ENCODE measurements around the gene GPT2. TPM values are rescaled to one million over a fixed set of nuclear protein-coding genes. Genes with fewer than 3 reads are reported as not detected.
A peak's percentile ranks its signal among the peaks of the same experiment; 100 is the strongest.

The GPT2 gene
- total RNA-seq, 3 donors from 2014 or later (not counting 1 experiment from before 2014, with no cell fraction given): 0.64 to 1.3 (median 1.2) TPM

DNA sequence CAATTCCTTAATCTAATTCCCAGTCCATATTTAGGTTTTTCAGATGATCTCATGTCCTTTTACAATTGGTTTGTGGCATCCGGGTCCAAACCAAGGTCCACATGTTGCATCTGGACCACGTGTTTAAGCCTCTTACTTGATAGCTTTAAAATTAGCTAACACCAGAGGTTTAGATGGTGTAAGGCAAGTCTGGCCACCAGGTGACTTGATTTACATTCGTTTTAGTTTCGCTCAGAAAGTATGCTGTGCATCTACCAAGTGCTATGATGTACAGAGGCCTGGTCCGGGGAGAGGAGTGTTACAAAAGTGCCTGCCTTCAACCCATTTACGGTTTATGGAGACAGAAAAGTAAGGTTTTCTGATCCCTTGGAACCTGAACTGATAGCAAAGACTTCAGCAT lies 90.2 kb downstream of the GPT2 start:
- Mint-ChIP-seq H3K4me1 (peaks cover 28 to 33% of the 10 kb centered on the region in 2 donors), H3K27me3 (ENCODE audit: low read depth in 2 of 2) (no peaks in the 10 kb centered on the region), H3K4me3 (peak overlapping the region; percentile 88), H3K36me3 (peaks cover 5% of the 10 kb centered on the region), H3K27ac (peak overlapping the region; percentile 95 to 98), H3K9me3 (no peaks in the 10 kb centered on the region)
- Histone ChIP-seq H3K27ac (ENCODE audit: low read length) (peak overlapping the region; percentile 97), H3K4me3 (ENCODE audit: low read length) (peak overlapping the region; percentile 76), H3K4me1 (ENCODE audit: control insufficient read depth, insufficient read depth, low read length) (peaks cover 18% of the 10 kb centered on the region), H3K36me3 (ENCODE audit: control insufficient read depth, insufficient read depth, low read length) (peaks cover 16% of the 10 kb centered on the region), H3K27me3 (ENCODE audit: control insufficient read depth, insufficient read depth, low read length) (no peaks in the 10 kb centered on the region), H3K9me3 (ENCODE audit: control insufficient read depth, insufficient read depth, low read length) (no peaks in the 10 kb centered on the region)
- intact Hi-C loops (cut with micrococcal nuclease): no loop called here
- TF ChIP-seq, protein P1, sequence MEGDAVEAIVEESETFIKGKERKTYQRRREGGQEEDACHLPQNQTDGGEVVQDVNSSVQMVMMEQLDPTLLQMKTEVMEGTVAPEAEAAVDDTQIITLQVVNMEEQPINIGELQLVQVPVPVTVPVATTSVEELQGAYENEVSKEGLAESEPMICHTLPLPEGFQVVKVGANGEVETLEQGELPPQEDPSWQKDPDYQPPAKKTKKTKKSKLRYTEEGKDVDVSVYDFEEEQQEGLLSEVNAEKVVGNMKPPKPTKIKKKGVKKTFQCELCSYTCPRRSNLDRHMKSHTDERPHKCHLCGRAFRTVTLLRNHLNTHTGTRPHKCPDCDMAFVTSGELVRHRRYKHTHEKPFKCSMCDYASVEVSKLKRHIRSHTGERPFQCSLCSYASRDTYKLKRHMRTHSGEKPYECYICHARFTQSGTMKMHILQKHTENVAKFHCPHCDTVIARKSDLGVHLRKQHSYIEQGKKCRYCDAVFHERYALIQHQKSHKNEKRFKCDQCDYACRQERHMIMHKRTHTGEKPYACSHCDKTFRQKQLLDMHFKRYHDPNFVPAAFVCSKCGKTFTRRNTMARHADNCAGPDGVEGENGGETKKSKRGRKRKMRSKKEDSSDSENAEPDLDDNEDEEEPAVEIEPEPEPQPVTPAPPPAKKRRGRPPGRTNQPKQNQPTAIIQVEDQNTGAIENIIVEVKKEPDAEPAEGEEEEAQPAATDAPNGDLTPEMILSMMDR (IDR thresholded peaks at IDR 0.05): no peak
- peak in 1 of 2 donors; percentile 60 for DNase-seq
- 68% methylated on average over 6 of the region's 6 CpGs for WGBS (ENCODE audit: insufficient coverage)
- no peak for ATAC-seq

DNA sequence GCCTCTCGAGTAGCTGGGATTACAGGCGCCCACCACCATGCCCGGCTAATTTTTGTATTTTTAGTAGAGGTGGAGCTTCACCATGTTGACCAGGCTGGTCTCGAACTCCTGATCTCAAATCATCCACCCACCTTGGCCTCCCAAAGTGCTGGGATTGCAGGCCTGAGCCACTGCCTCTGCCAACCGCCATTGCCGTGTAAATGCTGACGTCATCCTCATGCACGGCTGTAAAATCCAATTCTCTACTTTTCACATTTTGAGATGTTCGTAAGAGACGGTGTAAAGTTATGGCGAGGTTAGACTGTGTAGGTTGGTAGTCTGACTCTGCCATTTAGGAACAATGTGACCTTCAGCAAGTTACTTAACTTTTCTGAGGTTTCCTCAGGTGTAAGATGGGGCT lies 91.0 kb downstream of the GPT2 start:
- TF ChIP-seq, protein P1 (IDR thresholded peaks at IDR 0.05): no peak
- 96% methylated on average over 11 of the region's 11 CpGs for WGBS (ENCODE audit: insufficient coverage)
- Mint-ChIP-seq H3K9me3 (no peaks in the 10 kb centered on the region), H3K27me3 (ENCODE audit: low read depth in 2 of 2) (no peaks in the 10 kb centered on the region), H3K4me3 (peak overlapping the region; percentile 88), H3K36me3 (peaks cover 5% of the 10 kb centered on the region), H3K27ac (peak overlapping the region; percentile 95 to 98), H3K4me1 (peaks cover 28 to 33% of the 10 kb centered on the region in 2 donors)
- Histone ChIP-seq H3K4me1 (ENCODE audit: control insufficient read depth, insufficient read depth, low read length) (peaks cover 18% of the 10 kb centered on the region), H3K27me3 (ENCODE audit: control insufficient read depth, insufficient read depth, low read length) (no peaks in the 10 kb centered on the region), H3K27ac (ENCODE audit: low read length) (no peak overlapping the region), H3K9me3 (ENCODE audit: control insufficient read depth, insufficient read depth, low read length) (no peaks in the 10 kb centered on the region), H3K36me3 (ENCODE audit: control insufficient read depth, insufficient read depth, low read length) (peaks cover 8% of the 10 kb centered on the region), H3K4me3 (ENCODE audit: low read length) (no peak overlapping the region)
- intact Hi-C loops (cut with micrococcal nuclease): no loop called here
- ATAC-seq: no peak
- DNase-seq: peak in 1 of 2 donors; percentile 15

GRCh38 chr16:46975908-46976470 lies 91.8 kb downstream of the GPT2 start:
- DNase-seq (no peak), ATAC-seq (no peak)
- Histone ChIP-seq H3K27me3 (ENCODE audit: control insufficient read depth, insufficient read depth, low read length) (no peaks in the 10 kb centered on the region), H3K4me1 (ENCODE audit: control insufficient read depth, insufficient read depth, low read length) (peaks cover 18% of the 10 kb centered on the region), H3K9me3 (ENCODE audit: control insufficient read depth, insufficient read depth, low read length) (no peaks in the 10 kb centered on the region), H3K36me3 (ENCODE audit: control insufficient read depth, insufficient read depth, low read length) (peaks cover 4% of the 10 kb centered on the region), H3K27ac (ENCODE audit: low read length) (no peak overlapping the region), H3K4me3 (ENCODE audit: low read length) (no peak overlapping the region)
- Mint-ChIP-seq H3K4me1 (peaks cover 26 to 32% of the 10 kb centered on the region in 2 donors), H3K4me3 (peak overlapping the region; percentile 30), H3K27ac (peak overlapping the region in 1 of 2 donors; percentile 8), H3K27me3 (ENCODE audit: low read depth in 2 of 2) (no peaks in the 10 kb centered on the region), H3K9me3 (no peaks in the 10 kb centered on the region), H3K36me3 (peaks cover 4% of the 10 kb centered on the region)
- TF ChIP-seq, protein P1 (IDR thresholded peaks at IDR 0.05): no peak
- WGBS (ENCODE audit: insufficient coverage): 91% methylated on average over 4 of the region's 4 CpGs
- intact Hi-C loops (cut with micrococcal nuclease): no loop called here

- no peaks in the 10 kb centered on the region for H3K36me3 ChIP-seq (ENCODE audit: control insufficient read depth, insufficient read depth, low read length)
- TF ChIP-seq, protein P1 (IDR thresholded peaks at IDR 0.05): no peak
- no peaks in the 10 kb centered on the region for H3K27me3 ChIP-seq (ENCODE audit: control insufficient read depth, insufficient read depth, low read length)
- Mint-ChIP-seq H3K27me3 (ENCODE audit: low read depth in 2 of 2) (no peaks in the 10 kb centered on the region), H3K4me3 (no peak overlapping the region), H3K36me3 (no peaks in the 10 kb centered on the region), H3K9me3 (no peaks in the 10 kb centered on the region), H3K4me1 (peaks cover 21 to 26% of the 10 kb centered on the region in 2 donors), H3K27ac (no peak overlapping the region)
- H3K4me1 ChIP-seq (ENCODE audit: control insufficient read depth, insufficient read depth, low read length): peaks cover 18% of the 10 kb centered on the region
- ATAC-seq (no peak), DNase-seq (peak in 1 of 2 donors; percentile 9)
- 87% methylated on average over 4 of the region's 4 CpGs for WGBS (ENCODE audit: insufficient coverage)
- intact Hi-C loops (cut with micrococcal nuclease): no loop called here
- no peaks in the 10 kb centered on the region for H3K9me3 ChIP-seq (ENCODE audit: control insufficient read depth, insufficient read depth, low read length)
- no peak overlapping the region for H3K27ac ChIP-seq (ENCODE audit: low read length)
- H3K4me3 ChIP-seq (ENCODE audit: low read length): no peak overlapping the region
Measured at GRCh38 chr16:46976550-46976949, 92.4 kb downstream of the GPT2 start.

Data from natural killer cell (primary cell).